HepG2 (cell line): ENCODE measurements around the gene EDC3. TPM values are rescaled to one million over a fixed set of nuclear protein-coding genes. Genes with fewer than 3 reads are reported as not detected.

Experiments
- ETV6 ChIP-seq: sonication (generic); formaldehyde crosslinking; conservative IDR thresholded peaks from 2 replicates; pipeline ENCODE4 v1.4.0; 2020; ENCODE audit warnings: missing genetic modification reagents
- HBP1 ChIP-seq: IDR thresholded peaks from 2 replicates; pipeline ENCODE4 v1.6.1; 2016; ENCODE audit warnings: low read depth, control low read depth
- HDAC1 ChIP-seq: sonication (generic); formaldehyde crosslinking; IDR thresholded peaks from 2 replicates; pipeline ENCODE4 v1.5.1; 2020; ENCODE audit warnings: mild to moderate bottlenecking, missing genetic modification reagents
- HHEX ChIP-seq: IDR thresholded peaks from 2 replicates; pipeline ENCODE4 v1.6.1; 2016; ENCODE audit warnings: control low read depth
- HNF4G ChIP-seq, 2 experiments: sonication (generic) in 1 of 2; formaldehyde crosslinking in 1 of 2; IDR thresholded peaks; 2 replicates each; pipeline versions ENCODE4 v1.4.0 to v1.6.1; 2011 to 2020; ENCODE audit warnings: borderline replicate concordance in 2 of 2, low read depth in 2 of 2, mild to moderate bottlenecking in 2 of 2, low read length in 1 of 2, missing genetic modification reagents in 1 of 2, moderate library complexity in 1 of 2
- HOXA9 ChIP-seq: sonication (generic); formaldehyde crosslinking; IDR thresholded peaks from 2 replicates; pipeline ENCODE4 v1.8.1; 2022; ENCODE audit warnings: missing genetic modification reagents, mild to moderate bottlenecking, moderate library complexity, borderline replicate concordance
- KAT7 ChIP-seq: IDR thresholded peaks from 2 replicates; pipeline ENCODE4 v1.6.1; 2018; ENCODE audit warnings: borderline replicate concordance, missing compliant biosample characterization
- KDM5A ChIP-seq: fragments of 200-600 bp; sonication (generic); IDR thresholded peaks from 2 replicates; pipeline ENCODE4 v1.7.0; 2018; ENCODE audit warnings: antibody characterized with exemption, mild to moderate bottlenecking, low read length, borderline replicate concordance
- MAF1 ChIP-seq: sonication (generic); formaldehyde crosslinking; IDR thresholded peaks from 2 replicates; pipeline ENCODE4 v1.5.0; 2020; ENCODE audit warnings: missing genetic modification reagents, borderline replicate concordance
- MTA1 ChIP-seq: sonication (generic); formaldehyde crosslinking; IDR thresholded peaks from 2 replicates; pipeline ENCODE4 v1.4.0; 2020; ENCODE audit warnings: missing genetic modification reagents, mild to moderate bottlenecking, borderline replicate concordance
- NONO ChIP-seq, 2 experiments: fragments of 450-650 bp in 1 of 2; sonication (generic) in 1 of 2; formaldehyde crosslinking in 1 of 2; IDR thresholded peaks in 1 of 2; conservative IDR thresholded peaks in 1 of 2; 2 replicates each; pipeline versions ENCODE4 v1.6.1 to v1.8.0; 2017 to 2022; ENCODE audit warnings: mild to moderate bottlenecking in 1 of 2, missing genetic modification reagents in 1 of 2, moderate library complexity in 1 of 2
- NR3C1 ChIP-seq: sonication (generic); formaldehyde crosslinking; IDR thresholded peaks from 2 replicates; pipeline ENCODE4 v1.4.0; 2020; ENCODE audit warnings: missing genetic modification reagents
- PLSCR1 ChIP-seq: sonication (generic); formaldehyde crosslinking; IDR thresholded peaks from 2 replicates; pipeline ENCODE4 v1.5.0; 2020; ENCODE audit warnings: missing genetic modification reagents, mild to moderate bottlenecking, borderline replicate concordance
- REL ChIP-seq: sonication (generic); formaldehyde crosslinking; conservative IDR thresholded peaks from 2 replicates; pipeline ENCODE4 v1.8.0; 2022; ENCODE audit warnings: mild to moderate bottlenecking, missing genetic modification reagents, moderate library complexity
- SMAD3 ChIP-seq: sonication (generic); formaldehyde crosslinking; IDR thresholded peaks from 2 replicates; pipeline ENCODE4 v1.4.0; 2020; ENCODE audit warnings: missing genetic modification reagents
- TSC22D2 ChIP-seq: sonication (generic); formaldehyde crosslinking; IDR thresholded peaks from 2 replicates; pipeline ENCODE4 v1.5.1; 2020; ENCODE audit warnings: missing genetic modification reagents, mild to moderate bottlenecking, borderline replicate concordance
- ZBTB20 ChIP-seq: sonication (generic); formaldehyde crosslinking; IDR thresholded peaks from 2 replicates; pipeline ENCODE4 v1.8.1; 2023; ENCODE audit warnings: missing genetic modification reagents, low read depth, mild to moderate bottlenecking, borderline replicate concordance
- ZNF251 ChIP-seq: sonication (generic); formaldehyde crosslinking; IDR thresholded peaks from 2 replicates; pipeline ENCODE4 v1.9.0; 2021; ENCODE audit warnings: mild to moderate bottlenecking, missing genetic modification reagents
- ZNF414 ChIP-seq: sonication (generic); formaldehyde crosslinking; IDR thresholded peaks from 2 replicates; pipeline ENCODE4 v1.5.0; 2020; ENCODE audit warnings: missing genetic modification reagents
- ZNF567 ChIP-seq: sonication (generic); formaldehyde crosslinking; IDR thresholded peaks from 2 replicates; pipeline ENCODE4 v1.8.1; 2023; ENCODE audit warnings: mild to moderate bottlenecking, missing genetic modification reagents, borderline replicate concordance
- ZNF75D ChIP-seq: sonication (generic); formaldehyde crosslinking; IDR thresholded peaks from 2 replicates; pipeline ENCODE4 v1.8.1; 2023; ENCODE audit warnings: missing genetic modification reagents, mild to moderate bottlenecking, borderline replicate concordance
- polyA plus RNA-seq, 8 experiments: library from polyadenylated mRNA; depleted of rRNA in 3 of 8; stranded (reverse) in 7 of 8; unstranded in 1 of 8; fragments of >200 nt; fragmentation: Illumina TruSeq in 4 of 8; extraction: Trizol in 4 of 8; gene quantifications; 2 replicates each; pipeline versions ENCODE4 v1.2.1 to v1.2.3, GENCODE V29; 2011 to 2016; ENCODE audit warnings: low read depth in 4 of 8, missing spikeins in 1 of 8, mixed read lengths in 1 of 8; ENCODE audit not compliant: insufficient read depth in 1 of 8
- total RNA-seq, 5 experiments: library from RNA; depleted of rRNA; stranded (reverse); fragments of >200 nt; fragmentation: Illumina TruSeq; extraction: Trizol; gene quantifications; 2 replicates each; pipeline ENCODE4 v1.2.3, GENCODE V29; 2016; ENCODE audit warnings: low read depth in 1 of 5
- TF ChIP-seq, protein P1 (sequence below): sonication (generic); formaldehyde crosslinking; IDR thresholded peaks from 2 replicates; pipeline ENCODE4 v1.5.1; 2020; ENCODE audit warnings: missing genetic modification reagents, mild to moderate bottlenecking, borderline replicate concordance

The EDC3 gene
- total and polyA plus RNA-seq, 2 of the 13 experiments (the other 11 are each of a cell fraction or from before 2014, with no cell fraction given) = 17.4 to 32.0 TPM

DNA sequence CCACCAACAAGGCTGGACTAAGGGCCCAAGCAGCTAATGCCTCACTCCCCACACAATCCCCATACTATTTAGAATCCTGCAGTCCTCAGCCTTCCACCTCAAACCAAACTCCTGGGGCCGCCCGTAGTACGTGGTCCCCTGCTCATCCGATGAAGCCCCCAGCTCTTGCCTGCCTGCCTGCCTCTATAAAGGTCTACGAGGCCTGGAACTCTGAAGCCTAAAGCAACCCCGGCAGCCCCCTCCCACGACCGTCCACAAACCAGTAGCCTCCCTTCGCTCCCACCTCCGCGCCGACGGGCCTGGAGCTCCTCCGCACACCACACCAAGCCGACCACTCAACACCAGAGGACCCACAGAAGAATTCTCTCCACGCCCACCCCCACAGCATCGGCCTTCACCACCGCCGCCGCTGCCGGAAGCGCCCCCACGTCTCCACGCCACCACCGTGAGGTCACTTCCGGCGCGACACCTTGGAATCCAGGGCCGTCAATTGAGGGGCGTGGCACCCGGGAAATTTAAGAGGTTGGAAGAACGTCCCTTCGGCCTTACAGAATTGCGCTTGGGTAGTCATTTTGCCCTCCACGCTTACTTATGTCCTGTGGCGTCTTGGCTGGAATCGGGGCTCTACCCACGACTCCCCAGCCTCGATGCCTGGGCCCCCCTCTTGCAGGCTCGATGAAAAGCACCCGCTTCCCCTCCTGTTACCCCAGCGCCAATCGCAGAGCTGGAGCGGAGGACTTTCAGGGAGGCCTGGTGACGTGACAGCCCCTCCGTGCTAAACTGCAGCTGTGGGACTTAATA, at the start of gene EDC3 (continued):
- TF ChIP-seq NR3C1 (no peak), ZNF75D (CRISPR knock-in tag) (no peak), ETV6 (no peak), REL (no peak), HDAC1 (CRISPR knock-in tag) (peak; percentile 100), NONO (IDR thresholded peaks at IDR 0.05) (no peak), NONO (CRISPR knock-in tag; conservative IDR thresholded peaks at IDR 0.05) (peak; percentile 78), ZBTB20 (CRISPR knock-in tag) (no peak), HNF4G (IDR thresholded peaks at IDR 0.05; ENCODE audit: borderline replicate concordance, low read depth, low read length) (no peak), HNF4G (CRISPR knock-in tag; IDR thresholded peaks at IDR 0.05; ENCODE audit: borderline replicate concordance, low read depth) (peak; percentile 33; the same call in 1 of the 2 replicates), KAT7 (CRISPR knock-in tag) (peak; percentile 78), KDM5A (peak; percentile 96), PLSCR1 (CRISPR knock-in tag) (no peak), MTA1 (CRISPR knock-in tag) (0 out of 2 replicates have a peak, but pooled peaks have one; percentile 56), SMAD3 (CRISPR knock-in tag) (peak; percentile 58; the same call in 1 of the 2 replicates), HHEX (CRISPR knock-in tag) (no peak), TSC22D2 (CRISPR knock-in tag) (no peak; the same call in 1 of the 2 replicates), MAF1 (CRISPR knock-in tag) (no peak), HOXA9 (CRISPR knock-in tag) (peak; percentile 42; the same call in 1 of the 2 replicates), ZNF567 (CRISPR knock-in tag) (0 out of 2 replicates have a peak, but pooled peaks have one; percentile 45), ZNF414 (CRISPR knock-in tag) (no peak; the same call in 1 of the 2 replicates), ZNF251 (CRISPR knock-in tag) (no peak), HBP1 (CRISPR knock-in tag) (peak; percentile 98)
- TF ChIP-seq, protein P1, sequence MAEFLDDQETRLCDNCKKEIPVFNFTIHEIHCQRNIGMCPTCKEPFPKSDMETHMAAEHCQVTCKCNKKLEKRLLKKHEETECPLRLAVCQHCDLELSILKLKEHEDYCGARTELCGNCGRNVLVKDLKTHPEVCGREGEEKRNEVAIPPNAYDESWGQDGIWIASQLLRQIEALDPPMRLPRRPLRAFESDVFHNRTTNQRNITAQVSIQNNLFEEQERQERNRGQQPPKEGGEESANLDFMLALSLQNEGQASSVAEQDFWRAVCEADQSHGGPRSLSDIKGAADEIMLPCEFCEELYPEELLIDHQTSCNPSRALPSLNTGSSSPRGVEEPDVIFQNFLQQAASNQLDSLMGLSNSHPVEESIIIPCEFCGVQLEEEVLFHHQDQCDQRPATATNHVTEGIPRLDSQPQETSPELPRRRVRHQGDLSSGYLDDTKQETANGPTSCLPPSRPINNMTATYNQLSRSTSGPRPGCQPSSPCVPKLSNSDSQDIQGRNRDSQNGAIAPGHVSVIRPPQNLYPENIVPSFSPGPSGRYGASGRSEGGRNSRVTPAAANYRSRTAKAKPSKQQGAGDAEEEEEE = no peak
